Body of pancreas (tissue), 4 donors: ENCODE data around the gene CAMSAP1.
"Not testable (repeated sequence)": the region's sequence is repeated elsewhere in the genome, so short reads cannot be mapped to it uniquely, and the experiment has no call there.

ENCODE experiments used
- POLR2A ChIP-seq, 3 donors: fragments of 450-650 bp; IDR thresholded peaks; one replicate each; pipeline ENCODE4 v1.6.1; 2016; ENCODE audit warnings: antibody characterized with exemption in 3 of 3, mild to moderate bottlenecking in 2 of 3
- TF ChIP-seq, protein P1 (sequence below), 7 experiments: fragments of 450-650 bp in 4 of 7; fragments of 200-600 bp in 3 of 7; sonication (generic) in 3 of 7; IDR thresholded peaks; one replicate each; pipeline ENCODE4 v1.5.1; 2016 to 2019; ENCODE audit warnings: antibody characterized with exemption in 7 of 7

DNA sequence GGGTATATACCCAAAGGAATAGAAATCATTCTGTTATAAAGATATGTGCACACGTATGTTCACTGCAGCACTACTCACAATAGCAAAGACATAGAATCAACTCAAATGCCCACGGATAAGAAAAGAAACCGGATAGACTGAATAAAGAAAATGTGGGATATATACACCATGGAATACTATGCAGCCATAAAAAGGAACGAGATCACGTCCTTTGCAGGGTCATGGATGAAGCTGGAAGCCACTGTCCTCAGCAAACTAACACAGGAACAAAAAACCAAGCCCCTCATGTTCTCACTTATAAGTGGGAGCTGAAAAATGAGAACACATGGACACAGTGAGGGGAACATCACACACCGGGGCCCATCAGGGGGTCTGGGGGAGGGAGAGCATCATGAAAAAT is 36.3 kb upstream of the CAMSAP1 start:
- TF ChIP-seq, protein P1, sequence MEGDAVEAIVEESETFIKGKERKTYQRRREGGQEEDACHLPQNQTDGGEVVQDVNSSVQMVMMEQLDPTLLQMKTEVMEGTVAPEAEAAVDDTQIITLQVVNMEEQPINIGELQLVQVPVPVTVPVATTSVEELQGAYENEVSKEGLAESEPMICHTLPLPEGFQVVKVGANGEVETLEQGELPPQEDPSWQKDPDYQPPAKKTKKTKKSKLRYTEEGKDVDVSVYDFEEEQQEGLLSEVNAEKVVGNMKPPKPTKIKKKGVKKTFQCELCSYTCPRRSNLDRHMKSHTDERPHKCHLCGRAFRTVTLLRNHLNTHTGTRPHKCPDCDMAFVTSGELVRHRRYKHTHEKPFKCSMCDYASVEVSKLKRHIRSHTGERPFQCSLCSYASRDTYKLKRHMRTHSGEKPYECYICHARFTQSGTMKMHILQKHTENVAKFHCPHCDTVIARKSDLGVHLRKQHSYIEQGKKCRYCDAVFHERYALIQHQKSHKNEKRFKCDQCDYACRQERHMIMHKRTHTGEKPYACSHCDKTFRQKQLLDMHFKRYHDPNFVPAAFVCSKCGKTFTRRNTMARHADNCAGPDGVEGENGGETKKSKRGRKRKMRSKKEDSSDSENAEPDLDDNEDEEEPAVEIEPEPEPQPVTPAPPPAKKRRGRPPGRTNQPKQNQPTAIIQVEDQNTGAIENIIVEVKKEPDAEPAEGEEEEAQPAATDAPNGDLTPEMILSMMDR (IDR thresholded peaks at IDR 0.05): not testable (repeated sequence)
- not testable (repeated sequence) for TF ChIP-seq POLR2A (IDR thresholded peaks at IDR 0.05)
